HG02981 (cell line): ENCODE measurements around the gene CARD10.
"Not testable (repeated sequence)": the region's sequence is repeated elsewhere in the genome, so short reads cannot be mapped to it uniquely, and the experiment has no call there.

Experiments used
- ATAC-seq: cut with Tn5 transposase; IDR thresholded peaks from one replicate; pipeline ENCODE4 v1.9.1; 2021; ENCODE audit warnings: mild to moderate bottlenecking, moderate library complexity; ENCODE audit not compliant: unreplicated experiment

The CARD10 gene

GRCh38 chr22:37529652-37530345 is 10.6 kb upstream of the CARD10 start:
- ATAC-seq = no peak

DNA sequence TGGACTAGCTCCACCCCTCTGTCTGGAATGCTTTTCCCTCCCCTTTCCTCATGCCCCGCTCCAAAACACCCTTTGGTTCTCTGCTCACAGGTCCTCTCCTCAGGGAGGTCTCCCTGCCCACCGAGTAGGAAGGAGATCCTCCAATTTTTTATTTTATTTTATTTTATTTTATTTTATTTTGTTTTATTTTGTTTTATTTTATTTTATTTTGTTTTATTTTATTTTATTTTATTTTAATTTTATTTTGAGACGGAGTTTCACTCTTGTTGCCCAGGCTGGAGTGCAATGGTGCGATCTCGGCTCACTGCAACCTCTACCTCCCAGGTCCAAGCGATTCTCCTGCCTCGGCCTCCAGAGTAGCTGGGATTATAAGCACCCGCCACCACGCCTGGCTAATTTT is 8.7 kb upstream of the CARD10 start:
- not testable (repeated sequence) for ATAC-seq

GRCh38 chr22:37527081-37527752 is 8.0 kb upstream of the CARD10 start:
- ATAC-seq = not testable (repeated sequence)

DNA sequence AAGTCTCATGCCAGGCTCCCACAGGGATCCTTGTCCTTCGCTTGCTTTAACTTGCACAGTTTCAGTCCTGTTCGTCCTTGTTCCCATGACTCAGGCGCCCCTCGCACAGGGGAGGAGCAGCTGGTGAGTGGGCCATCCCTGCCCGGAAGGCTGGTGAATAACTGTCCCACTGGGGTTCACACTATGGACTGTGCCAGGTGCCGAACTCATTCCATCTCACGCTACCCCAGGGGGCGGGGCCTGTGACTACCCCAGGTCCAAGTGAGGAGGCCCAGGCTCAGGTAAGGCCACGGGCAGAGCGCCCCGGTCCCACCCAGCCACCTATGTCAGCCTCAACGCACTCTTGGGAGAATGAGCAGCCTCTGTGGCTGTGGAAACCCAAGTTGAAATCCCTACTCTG is 7.2 kb upstream of the CARD10 start:
- no peak for ATAC-seq

DNA sequence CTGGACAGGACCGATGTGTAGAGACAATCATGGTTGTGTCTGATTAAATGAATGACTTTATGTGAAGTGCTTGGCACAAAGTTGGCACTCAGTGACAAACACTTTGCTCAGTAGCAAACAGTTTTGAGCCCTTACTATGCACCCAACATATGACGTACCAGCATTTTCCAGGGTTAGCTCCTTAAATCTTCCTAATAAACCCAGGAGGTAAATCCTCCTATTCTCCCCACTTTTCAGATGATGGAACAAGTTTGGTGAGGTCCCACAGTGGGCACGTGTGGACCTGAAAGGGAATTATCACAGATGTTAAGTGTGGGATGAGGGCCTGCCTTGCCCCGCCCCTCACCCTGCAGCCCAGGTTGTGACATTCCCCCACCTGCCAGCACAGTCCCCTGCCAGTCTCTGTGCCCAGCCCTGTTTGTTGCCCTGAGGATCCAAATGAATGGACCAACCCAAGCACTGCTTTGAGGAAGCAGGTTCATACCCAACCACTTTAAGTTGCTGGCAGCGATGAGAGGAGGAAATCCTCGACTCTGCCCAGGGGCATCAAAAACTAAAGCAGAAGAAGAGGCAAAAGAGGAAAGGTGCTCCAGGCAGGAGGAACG is 6.6 kb upstream of the CARD10 start:
- no peak for ATAC-seq

- no peak for ATAC-seq
These were observed 6.0 kb upstream of the CARD10 start for GRCh38 chr22:37525073-37525745.

DNA sequence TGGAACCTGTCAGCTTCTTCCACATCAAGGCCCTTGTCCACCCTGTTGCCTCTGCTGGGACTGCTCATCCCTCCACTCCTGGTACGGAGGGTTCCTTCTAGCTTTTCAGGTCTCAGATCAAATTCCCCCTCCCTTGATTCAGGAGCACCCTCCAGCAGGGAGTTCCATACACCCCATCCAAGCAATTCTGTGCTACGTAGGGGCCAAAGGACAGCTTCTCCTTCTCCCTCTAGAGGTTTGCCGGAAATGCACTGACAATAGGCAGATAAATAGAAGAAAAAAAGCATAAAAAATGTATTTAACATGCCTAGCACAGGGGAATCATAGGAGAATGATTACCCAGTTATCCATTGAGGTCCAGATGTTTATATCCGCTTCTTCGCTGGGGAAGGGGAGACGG is 3.3 kb upstream of the CARD10 start:
- no peak for ATAC-seq

DNA sequence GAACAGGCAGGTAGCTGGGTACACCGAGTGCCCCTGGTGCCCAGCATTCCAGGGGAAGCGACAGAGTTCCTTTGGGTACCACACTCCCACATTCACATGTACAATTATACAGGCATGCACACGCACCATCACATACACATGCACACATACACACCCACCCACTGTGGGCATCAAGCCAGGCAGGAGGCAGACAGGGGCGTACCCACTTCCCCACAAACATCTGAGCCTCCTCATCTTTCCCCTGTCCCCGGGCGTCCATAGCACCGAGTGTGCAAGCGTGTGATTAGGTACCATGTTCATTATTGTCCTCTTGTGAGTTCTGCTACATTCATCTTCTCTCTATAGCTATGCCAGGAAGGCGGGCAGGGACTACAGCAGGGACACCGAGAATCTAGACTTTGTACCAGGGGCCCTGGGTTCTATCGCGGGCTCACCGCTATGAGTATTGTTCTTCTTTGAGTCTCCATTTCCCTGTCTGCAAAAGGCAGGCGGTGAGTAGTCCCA is 2.1 kb upstream of the CARD10 start:
- ATAC-seq = no peak

DNA sequence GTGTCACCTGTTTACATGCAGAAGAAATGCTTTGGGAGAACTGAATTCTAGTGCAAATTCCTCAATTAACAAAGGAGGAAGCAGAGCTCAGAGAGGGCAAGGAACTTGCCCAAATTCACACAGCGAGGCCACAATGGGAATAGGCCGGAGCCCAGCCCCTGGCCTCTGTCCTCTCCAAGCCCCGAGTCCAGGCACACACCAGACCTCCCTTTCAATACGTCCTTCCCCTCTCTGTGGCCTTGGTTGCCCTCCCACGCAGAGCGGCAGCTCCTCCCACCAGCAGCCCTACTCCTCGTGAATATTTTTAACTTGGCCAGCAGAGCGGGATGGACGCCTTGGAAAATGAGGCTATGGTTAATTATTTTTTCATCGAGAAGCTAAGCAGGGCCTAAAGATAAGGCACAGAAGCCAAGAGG is 1.6 kb upstream of the CARD10 start:
- no peak for ATAC-seq

GRCh38 chr22:37518509-37519267 is 527 bp downstream of the CARD10 start:
- ATAC-seq = no peak

DNA sequence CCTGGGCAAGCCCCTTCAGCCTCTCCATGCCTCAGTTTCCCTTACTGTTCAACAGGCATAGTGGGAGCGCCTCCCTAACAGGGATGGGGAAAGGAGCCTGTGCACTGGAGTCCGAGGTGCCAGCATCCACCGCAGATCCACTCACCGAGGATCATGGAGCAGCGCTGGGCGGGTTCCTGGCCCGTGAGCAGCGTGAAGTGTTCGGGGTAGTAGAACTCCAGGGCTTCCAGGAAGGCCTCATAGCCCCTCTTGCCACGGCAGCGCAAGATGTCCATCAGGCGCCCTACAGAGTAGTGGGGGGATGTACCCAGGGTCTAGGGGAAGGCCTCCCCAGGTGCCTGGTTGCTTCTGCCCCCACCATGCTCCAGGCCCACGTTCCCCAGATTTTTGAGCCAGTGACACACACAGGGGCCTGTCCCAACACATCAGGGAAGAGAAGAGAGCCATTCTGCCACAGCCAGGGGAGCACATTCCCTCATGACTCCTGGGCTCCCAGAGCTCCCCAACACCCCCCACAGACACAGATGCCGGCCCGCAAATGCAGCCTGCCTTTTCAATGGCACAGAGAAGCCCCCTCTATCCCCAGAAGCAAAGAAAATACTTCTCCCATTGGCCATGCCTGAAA is 1.3 kb downstream of the CARD10 start:
- ATAC-seq = no peak

DNA sequence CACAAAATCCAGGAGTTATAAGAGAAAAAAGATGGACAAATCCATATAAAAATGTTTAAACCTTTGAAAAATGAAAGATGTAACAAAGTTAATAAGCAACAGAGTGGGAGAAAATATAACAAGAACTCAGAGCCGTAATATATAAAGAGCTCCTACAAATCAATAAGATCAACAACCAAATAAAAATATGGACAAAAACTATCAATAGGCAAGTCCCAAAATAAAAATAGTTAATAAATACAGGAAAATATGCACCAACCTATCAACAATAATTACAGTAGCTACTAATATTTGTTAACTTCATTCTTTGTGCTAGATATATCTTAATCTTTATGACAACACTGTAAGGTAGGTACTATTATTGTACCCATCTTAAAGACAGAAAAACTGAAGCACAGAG is 2.8 kb downstream of the CARD10 start:
- ATAC-seq = no peak

DNA sequence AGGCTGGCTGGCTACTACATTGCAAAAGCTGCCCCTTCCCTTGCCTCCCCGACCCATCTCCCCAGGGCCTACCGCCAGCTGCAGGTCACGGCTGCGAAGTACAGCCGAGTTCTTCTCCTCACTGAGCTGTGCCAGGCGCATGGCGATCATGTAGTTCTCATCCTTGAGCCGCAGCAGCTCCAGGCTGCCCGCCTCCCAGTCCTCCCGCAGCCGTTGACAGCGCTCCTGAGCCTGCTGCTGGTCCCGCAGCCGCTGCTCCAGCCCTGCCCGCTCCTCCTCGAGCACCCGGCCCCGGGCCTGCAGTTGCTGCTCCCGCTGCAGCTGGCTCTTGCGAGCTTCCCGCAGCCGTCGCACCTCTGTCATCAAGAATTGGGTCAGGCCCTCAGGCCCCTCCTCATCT is 3.3 kb downstream of the CARD10 start:
- ATAC-seq = no peak

DNA sequence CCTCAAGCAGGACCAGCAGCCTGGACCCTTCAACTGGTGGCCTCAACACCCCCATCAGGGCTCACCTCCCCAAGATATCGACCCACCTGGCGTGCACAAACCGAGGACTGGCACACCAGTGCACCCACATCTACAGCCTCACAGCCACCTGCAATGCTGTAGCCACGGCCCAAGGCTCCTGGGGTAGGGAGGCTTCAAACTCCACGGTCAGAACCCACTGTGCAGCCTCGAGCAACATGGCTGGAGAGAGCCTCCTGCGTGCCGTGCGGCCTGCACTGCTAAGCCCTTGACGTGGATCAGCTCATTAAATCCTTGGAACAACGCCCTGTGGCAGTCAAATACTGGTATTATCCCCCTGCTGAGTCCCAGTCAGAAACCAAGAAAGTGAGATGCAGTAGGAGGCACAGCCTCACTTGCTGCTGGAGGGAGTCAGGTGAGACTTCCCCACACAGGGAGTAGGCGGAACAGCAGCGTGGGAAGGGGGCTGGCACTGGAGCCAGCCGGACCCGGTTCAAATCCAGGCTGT is 4.6 kb downstream of the CARD10 start:
- ATAC-seq = no peak

- no peak for ATAC-seq
These were observed 7.7 kb downstream of the CARD10 start for GRCh38 chr22:37511395-37512104.

- no peak for ATAC-seq
These were observed 9.1 kb downstream of the CARD10 start for GRCh38 chr22:37510091-37510490.

GRCh38 chr22:37509059-37509860 is 10.0 kb downstream of the CARD10 start:
- ATAC-seq = no peak

GRCh38 chr22:37508431-37508992 is 10.7 kb downstream of the CARD10 start:
- ATAC-seq = no peak
